GM12891 (cell line): Measurements from ENCODE around the gene SPAG16.
"Not testable (repeated sequence)": the region's sequence is repeated elsewhere in the genome, so short reads cannot be mapped to it uniquely, and the experiment has no call there.

Experiments used
- DNase-seq: peaks from one replicate; pipeline ENCODE4 v3.0.0; 2011; ENCODE audit warnings: low spot score; ENCODE audit not compliant: insufficient read length
- FAIRE-seq: peaks from 2 replicates; lab custom pipeline; 2011; peaks lifted over from hg19 to GRCh38; lab: Jason Lieb, UNC
- PAX5 ChIP-seq: IDR thresholded peaks from 2 replicates; pipeline ENCODE4 v1.6.1; 2011; ENCODE audit warnings: low read length, moderate library complexity, mild to moderate bottlenecking; ENCODE audit not compliant: insufficient read depth, severe bottlenecking
- POLR2A ChIP-seq: IDR thresholded peaks from 2 replicates; pipeline ENCODE4 v1.6.1; 2011; ENCODE audit warnings: low read depth, low read length, control low read depth
- POLR2AphosphoS5 ChIP-seq: IDR thresholded peaks from 2 replicates; pipeline ENCODE4 v1.6.1; 2011; ENCODE audit warnings: low read depth, low read length, control low read depth
- POU2F2 ChIP-seq: IDR thresholded peaks from 2 replicates; pipeline ENCODE4 v1.6.1; 2011; ENCODE audit warnings: low read depth, mild to moderate bottlenecking, control low read depth, low read length, moderate library complexity
- SPI1 ChIP-seq: IDR thresholded peaks from 2 replicates; pipeline ENCODE4 v1.6.1; 2011; ENCODE audit warnings: low read depth, low read length, control low read depth
- TAF1 ChIP-seq: IDR thresholded peaks from 2 replicates; pipeline ENCODE4 v1.6.1; 2011; ENCODE audit warnings: low read depth, low read length, control low read depth

SPAG16 gene

DNA sequence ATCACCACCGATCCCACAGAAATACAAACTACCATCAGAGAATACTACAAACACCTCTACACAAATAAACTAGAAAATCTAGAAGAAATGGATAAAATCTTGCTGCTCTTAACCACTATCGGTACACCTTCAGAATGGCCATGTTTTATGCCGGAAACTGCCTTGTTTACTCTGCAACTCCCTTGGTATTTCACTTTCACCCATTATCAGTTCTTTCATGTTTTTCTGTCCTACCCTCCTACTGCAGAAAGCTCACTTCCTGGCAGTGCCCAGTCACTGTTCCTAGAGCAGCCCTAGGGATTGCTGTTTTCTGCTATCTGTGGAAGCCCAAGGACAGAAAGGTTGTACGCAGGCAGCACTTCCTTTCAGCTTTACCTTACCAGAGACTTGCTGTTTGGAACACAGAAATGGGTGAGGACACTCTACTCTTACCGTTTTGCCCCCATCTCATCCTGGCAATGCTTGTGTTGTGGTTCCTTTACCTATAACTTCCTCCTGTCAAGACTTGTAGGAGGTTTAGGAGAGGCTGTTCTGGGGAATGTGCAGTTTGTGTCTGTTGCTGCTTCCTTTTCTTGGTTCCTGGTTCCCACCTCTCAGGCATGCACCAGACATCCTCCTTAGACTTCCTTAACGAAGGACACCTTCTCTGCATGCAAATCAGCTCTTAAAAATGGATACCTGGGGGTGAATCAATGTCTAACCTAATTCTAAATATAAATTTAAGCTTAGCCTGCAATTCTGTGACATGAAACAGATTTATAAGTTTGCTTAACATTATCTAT lies 394.4 kb downstream of the SPAG16 start:
- TF ChIP-seq SPI1 (no peak), POLR2A (no peak), PAX5 (no peak), POU2F2 (no peak), TAF1 (no peak), POLR2AphosphoS5 (no peak)
- DNase-seq (no peak), FAIRE-seq (no peak)

DNA sequence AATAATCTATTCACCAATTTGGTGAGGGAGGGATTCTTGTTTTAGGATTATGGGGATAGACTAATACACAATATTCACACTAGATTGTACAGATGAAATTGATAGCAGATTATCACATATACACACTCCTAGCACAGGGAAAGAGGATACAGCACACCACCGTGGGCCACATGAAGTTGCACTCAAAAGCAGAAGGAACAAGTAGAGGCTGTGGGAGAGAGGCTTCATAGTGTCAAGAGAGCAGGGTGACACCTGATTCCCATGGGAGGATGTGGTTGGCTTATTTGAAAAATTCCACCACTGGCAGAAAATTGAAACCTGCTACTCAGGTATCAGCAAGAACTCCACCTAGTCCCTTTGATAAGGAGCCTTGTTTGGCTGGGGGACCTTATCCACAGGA lies 395.6 kb downstream of the SPAG16 start:
- no peak for TF ChIP-seq TAF1
- no peak for TF ChIP-seq PAX5
- no peak for TF ChIP-seq POLR2AphosphoS5
- no peak for TF ChIP-seq POLR2A
- TF ChIP-seq SPI1 = no peak
- no peak for TF ChIP-seq POU2F2
- FAIRE-seq (no peak), DNase-seq (no peak)

DNA sequence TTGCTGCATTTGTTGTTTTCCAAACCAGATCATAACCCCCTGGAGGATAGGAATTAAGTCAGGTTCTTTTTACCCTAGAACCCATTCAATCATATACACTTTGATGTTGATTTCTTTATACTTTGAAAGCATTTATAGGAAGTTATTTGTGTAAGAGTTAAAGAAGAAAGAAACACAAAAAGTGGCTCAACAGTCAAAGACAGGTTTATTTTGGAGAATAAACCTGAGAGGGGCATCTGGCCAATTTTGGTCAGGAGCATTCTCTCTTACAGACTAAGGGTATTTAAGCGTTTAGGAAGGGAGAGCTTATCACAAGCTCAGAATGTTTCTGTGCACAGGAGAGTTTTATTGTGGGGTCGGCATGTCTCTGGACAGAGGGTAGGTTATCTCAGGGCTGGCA lies 398.0 kb downstream of the SPAG16 start:
- FAIRE-seq (no peak), DNase-seq (no peak)
- TF ChIP-seq POU2F2 (no peak), POLR2AphosphoS5 (no peak), TAF1 (no peak), PAX5 (no peak), POLR2A (no peak), SPI1 (no peak)

DNA sequence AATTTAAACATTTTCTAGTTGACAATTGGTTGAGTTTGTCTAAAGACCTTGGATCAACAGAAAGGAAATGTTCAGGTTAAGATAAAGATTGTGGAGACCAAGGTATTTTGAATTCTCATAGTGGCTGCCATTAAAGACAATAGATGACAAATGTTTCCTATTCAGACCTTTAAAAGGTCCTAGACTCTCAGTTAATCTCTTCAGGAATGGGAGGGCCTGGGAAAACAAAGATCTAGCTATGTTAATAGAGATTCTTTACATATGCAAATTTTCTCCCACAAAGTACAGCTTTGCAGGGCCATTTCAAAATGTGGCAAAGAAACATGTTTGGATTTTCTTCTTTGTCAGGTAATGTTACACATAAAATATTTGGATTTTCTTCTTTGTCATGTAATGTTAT lies 403.9 kb downstream of the SPAG16 start:
- TF ChIP-seq POLR2A (no peak), POU2F2 (no peak), PAX5 (no peak), POLR2AphosphoS5 (no peak), SPI1 (no peak), TAF1 (no peak)
- FAIRE-seq (no peak), DNase-seq (no peak)

DNA sequence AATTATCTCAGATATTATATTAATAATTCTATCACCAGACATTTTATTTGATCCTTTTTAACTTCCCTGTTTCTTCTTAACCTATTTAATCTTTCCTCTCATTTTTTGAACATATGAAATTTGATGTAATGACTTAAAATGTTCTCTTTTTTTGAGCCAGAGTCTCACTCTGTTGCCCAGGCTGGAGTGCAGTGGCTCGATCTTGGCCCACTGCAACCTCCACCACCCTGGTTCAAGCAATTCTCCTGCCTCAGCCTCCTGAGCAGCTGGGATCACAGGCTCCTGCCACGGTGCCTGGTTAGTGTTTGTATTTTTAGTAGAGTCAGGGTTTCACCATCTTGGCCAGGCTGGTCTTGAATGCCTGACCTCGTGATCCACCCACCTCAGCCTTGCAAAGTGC lies 404.6 kb downstream of the SPAG16 start:
- FAIRE-seq, DNase-seq: not testable (repeated sequence)

DNA sequence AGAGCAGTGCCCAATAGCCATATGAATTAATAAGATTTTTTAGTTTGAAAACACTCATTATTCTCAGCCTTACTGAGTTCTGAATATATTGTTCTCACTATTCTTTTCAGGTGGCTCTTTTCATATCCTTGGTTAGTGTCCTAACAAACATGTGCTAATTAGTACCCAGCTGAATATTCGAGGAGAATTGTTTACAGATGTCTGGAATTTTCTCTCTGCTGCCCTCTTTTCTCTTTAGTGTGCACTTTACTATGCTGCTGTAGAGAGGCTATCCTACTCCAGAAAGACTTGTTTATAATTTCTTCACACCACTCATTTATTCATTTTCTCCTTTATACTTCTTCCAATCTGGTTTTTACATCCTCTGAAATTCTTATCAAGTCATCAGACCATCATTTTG lies 405.3 kb downstream of the SPAG16 start:
- DNase-seq (no peak), FAIRE-seq (no peak)
- TF ChIP-seq TAF1 (no peak), SPI1 (no peak), POLR2A (no peak), POLR2AphosphoS5 (no peak), PAX5 (no peak), POU2F2 (no peak)

DNA sequence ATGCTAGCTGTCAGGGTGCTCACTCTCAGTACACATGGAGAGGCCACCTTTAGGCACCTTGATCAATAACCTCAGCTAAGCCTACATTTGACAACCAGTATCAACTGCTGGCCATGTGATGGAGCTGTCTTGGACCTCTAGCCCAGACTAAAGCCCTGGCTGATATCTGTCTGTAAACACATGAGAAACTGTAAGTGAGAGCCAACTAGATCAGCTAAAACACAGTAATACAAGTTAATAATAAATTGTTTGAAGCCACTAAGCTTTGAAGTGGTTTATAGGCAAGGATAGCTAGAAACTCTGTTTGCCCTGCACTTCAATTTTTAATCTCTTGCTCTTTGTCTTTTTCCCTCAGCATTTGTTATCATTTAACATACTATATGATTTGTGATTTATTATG lies 407.1 kb downstream of the SPAG16 start:
- no peak for DNase-seq
- TF ChIP-seq SPI1 = no peak
- no peak for TF ChIP-seq POU2F2
- no peak for TF ChIP-seq POLR2AphosphoS5
- no peak for TF ChIP-seq TAF1
- TF ChIP-seq PAX5 = no peak
- TF ChIP-seq POLR2A = no peak
- no peak for FAIRE-seq

DNA sequence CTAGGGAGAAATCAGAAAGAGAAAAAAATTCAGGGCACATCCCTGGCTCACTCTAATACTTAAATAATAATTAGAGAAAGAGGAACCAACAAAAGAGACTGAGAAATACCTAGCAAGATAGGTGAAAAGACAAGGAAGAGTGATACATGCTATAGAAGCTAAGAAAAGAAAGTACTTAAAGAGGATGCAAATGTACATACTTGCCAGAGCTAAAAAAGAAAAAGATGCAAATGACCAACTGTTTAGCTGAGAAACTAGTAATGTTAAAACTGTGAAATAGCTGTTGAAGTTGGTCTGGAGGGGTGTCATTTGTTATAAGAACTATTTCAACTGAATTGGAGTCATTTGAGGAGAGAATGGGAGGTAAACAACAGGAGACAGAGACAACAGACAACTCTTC lies 412.2 kb downstream of the SPAG16 start:
- FAIRE-seq (no peak), DNase-seq (no peak)
- TF ChIP-seq PAX5 (no peak), POU2F2 (no peak), SPI1 (no peak)

DNA sequence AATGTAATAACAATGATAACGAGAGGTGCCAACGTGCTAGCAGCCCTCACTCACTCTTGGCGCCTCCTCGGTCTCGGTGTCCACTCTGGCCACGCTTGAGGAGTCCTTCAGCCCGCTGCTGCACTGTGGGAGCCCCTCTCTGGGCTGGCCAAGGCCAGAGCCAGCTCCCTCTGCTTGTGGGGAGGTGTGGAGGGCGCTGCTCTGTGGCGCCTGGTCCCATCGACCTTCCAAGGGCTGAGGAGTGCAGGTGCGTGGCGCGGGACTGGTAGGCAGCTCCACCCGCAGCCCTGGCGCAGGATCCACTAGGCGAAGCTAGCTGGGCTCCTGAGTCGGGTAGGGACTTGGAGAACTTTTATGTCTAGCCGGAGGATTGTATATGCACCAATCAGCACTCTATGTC lies 417.1 kb downstream of the SPAG16 start:
- not testable (repeated sequence) for FAIRE-seq, DNase-seq

DNA sequence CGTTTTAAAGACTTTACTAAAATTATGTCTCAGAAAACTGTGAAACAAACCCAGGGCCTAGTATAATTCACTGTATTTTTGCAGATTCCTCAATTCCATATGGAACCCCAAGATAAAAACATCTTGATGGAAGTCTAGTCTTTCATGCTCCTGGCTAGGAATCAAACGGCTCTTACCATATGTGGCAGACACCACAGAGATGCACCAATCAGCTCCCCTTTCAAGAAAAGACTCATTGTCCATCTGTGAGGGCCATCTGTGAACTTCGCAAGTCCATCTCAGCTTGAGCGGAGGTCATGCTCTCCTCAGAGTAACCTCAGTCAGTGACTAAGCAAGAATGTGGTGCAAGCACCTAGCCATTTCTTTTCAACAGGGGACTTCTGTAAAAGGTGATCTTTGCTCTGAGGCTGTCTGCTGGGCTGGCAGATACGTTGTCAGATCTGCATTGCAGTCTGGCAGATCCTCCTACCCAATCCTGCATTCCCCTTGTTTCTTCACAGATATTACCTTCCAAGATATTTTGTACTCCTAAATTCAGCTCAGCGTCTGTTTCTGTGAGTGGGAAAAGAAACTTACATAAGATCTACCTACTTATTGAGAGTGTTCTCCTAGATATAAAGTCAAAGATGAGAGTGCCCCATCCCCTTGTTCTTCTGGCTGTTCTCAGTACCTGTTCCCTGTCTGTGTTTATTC lies 419.3 kb downstream of the SPAG16 start:
- TF ChIP-seq PAX5 (no peak), TAF1 (no peak), POLR2A (no peak), SPI1 (no peak), POLR2AphosphoS5 (no peak), POU2F2 (no peak)
- FAIRE-seq = no peak
- DNase-seq = no peak
